Measurements from ENCODE around the gene MBNL2. TPM values are rescaled to one million over a fixed set of nuclear protein-coding genes. Genes with fewer than 3 reads are reported as not detected.

The MBNL2 gene
- 124 and 148 TPM in 2 replicates for total RNA-seq

GRCh38 chr13:97221989-97222700, at the start of gene MBNL2:
Gene MBNL2, plus strand, starts transcription at chr13:97222333. Its CDS starts 53,903 bp downstream, at chr13:97276236.

GRCh38 chr13:97433727-97434396, 211.7 kb downstream of the MBNL2 start, which contains the start of gene RAP2A:
Gene RAP2A, plus strand, starts transcription at chr13:97434169. Its CDS starts 302 bp downstream, at chr13:97434471.

Small RNA genes within 50 kb of the gene (small RNA-seq; reads per million reads assigned to genes)
- gene AL442067.1 (not detected), gene RNA5SP37 (not detected)

Other genes starting within 250 kb of the MBNL2 start
- not detected in 2 replicates for gene OXGR1, start 227.9 kb upstream of the MBNL2 start, total RNA-seq
- 37.6 and 58.6 TPM in 2 replicates for gene RAP2A, start 211.8 kb downstream of the MBNL2 start, total RNA-seq